H1 (cell line): ENCODE results near the gene ANGPTL2. TPM values are rescaled to one million over a fixed set of nuclear protein-coding genes. Genes with fewer than 3 reads are reported as not detected.

ENCODE experiments used
- CTCF ChIA-PET: fragments of 300-600 bp; sonication (Branson Sonifier 250); formaldehyde crosslinking; loops from one replicate; lab custom pipeline; 2021; ENCODE audit not compliant: partially characterized antibody; lab: Charles Lee
- POLR2A ChIA-PET: fragments of 300-600 bp; sonication (Branson Sonifier 250); formaldehyde crosslinking; loops from one replicate; lab custom pipeline; 2021; ENCODE audit warnings: inconsistent platforms; ENCODE audit not compliant: partially characterized antibody; lab: Charles Lee
- DNase-seq, 2 experiments: peaks; one replicate each; pipeline versions ENCODE4 v3.0.0 to v3.0.0-alpha.2; 2010 to 2022; ENCODE audit warnings: low spot score in 2 of 2, low read depth in 1 of 2, mixed read lengths in 1 of 2
- FAIRE-seq: peaks from 2 replicates; lab custom pipeline; 2011; peaks lifted over from hg19 to GRCh38; lab: Jason Lieb, UNC
- H2AFZ ChIP-seq: 2 replicates; pipeline ENCODE4 v1.8.1; 2012; ENCODE audit warnings: low read length, inconsistent platforms
- H2AK5ac ChIP-seq: 2 replicates; pipeline ENCODE4 v1.6.1; 2013; ENCODE audit warnings: low read depth, low read length
- H2BK120ac ChIP-seq: replicated peaks from 2 replicates; pipeline ENCODE3; 2013; ENCODE audit warnings: low read depth, low read length, inconsistent platforms
- H2BK12ac ChIP-seq: 2 replicates; pipeline ENCODE4 v1.6.1; 2013; ENCODE audit warnings: low read depth, low read length
- H2BK15ac ChIP-seq: 2 replicates; pipeline ENCODE4 v1.6.1; 2013; ENCODE audit warnings: low read length
- H2BK20ac ChIP-seq: 2 replicates; pipeline ENCODE4 v1.6.1; 2013; ENCODE audit warnings: low read length
- H2BK5ac ChIP-seq: 2 replicates; pipeline ENCODE4 v1.6.1; 2013; ENCODE audit warnings: low read depth, low read length
- H3K14ac ChIP-seq: 2 replicates; pipeline ENCODE4 v1.6.1; 2013; ENCODE audit warnings: inconsistent platforms; ENCODE audit not compliant: insufficient read length
- H3K18ac ChIP-seq: 2 replicates; pipeline ENCODE4 v1.6.1; 2013; ENCODE audit warnings: low read length; ENCODE audit errors: extremely low read depth
- H3K23ac ChIP-seq: 2 replicates; pipeline ENCODE4 v1.6.1; 2013; ENCODE audit warnings: inconsistent platforms; ENCODE audit not compliant: insufficient read length
- H3K23me2 ChIP-seq: 2 replicates; pipeline ENCODE4 v1.6.1; 2013; ENCODE audit warnings: low read depth, low read length
- H3K27ac ChIP-seq: 2 replicates; pipeline ENCODE4 v1.6.1; 2011; ENCODE audit warnings: low read depth, low read length, inconsistent platforms
- H3K27me3 ChIP-seq, 4 experiments: replicated peaks in 1 of 4; 1 replicate in 1 of 4; 2 replicates in 3 of 4; pipeline versions ENCODE4 v1.6.1 to v1.8.1; 2011 to 2013; ENCODE audit warnings: low read length in 3 of 4, mild to moderate bottlenecking in 3 of 4, inconsistent platforms in 2 of 4, mixed read lengths in 2 of 4, moderate library complexity in 1 of 4; ENCODE audit not compliant: control insufficient read depth in 3 of 4, insufficient read depth in 3 of 4; ENCODE audit errors: extremely low read depth in 1 of 4
- H3K36me3 ChIP-seq, 4 experiments: 2 replicates each; pipeline versions ENCODE4 v1.6.1 to v1.8.1; 2011 to 2013; ENCODE audit warnings: mild to moderate bottlenecking in 4 of 4, low read length in 3 of 4, moderate library complexity in 2 of 4, control low read depth in 1 of 4, inconsistent platforms in 1 of 4; ENCODE audit not compliant: insufficient read depth in 4 of 4, control insufficient read depth in 2 of 4
- H3K4ac ChIP-seq: replicated peaks from 2 replicates; pipeline ENCODE3; 2013; ENCODE audit warnings: low read length, low read depth, mixed read lengths, inconsistent platforms; ENCODE audit not compliant: insufficient read length
- H3K4me1 ChIP-seq, 4 experiments: replicated peaks in 1 of 4; 1 replicate in 1 of 4; 2 replicates in 3 of 4; pipeline versions ENCODE4 v1.6.1 to v1.8.1; 2011 to 2013; ENCODE audit warnings: low read length in 3 of 4, inconsistent platforms in 2 of 4, mixed read lengths in 1 of 4; ENCODE audit not compliant: insufficient read depth in 4 of 4, control insufficient read depth in 3 of 4
- H3K4me2 ChIP-seq, 2 experiments: 2 replicates each; pipeline versions ENCODE4 v1.6.1 to v1.8.1; 2011 to 2013; ENCODE audit warnings: low read depth in 2 of 2, low read length in 2 of 2, control low read depth in 1 of 2, inconsistent platforms in 1 of 2, mild to moderate bottlenecking in 1 of 2; ENCODE audit not compliant: insufficient read depth in 1 of 2
- H3K4me3 ChIP-seq, 4 experiments: fragments of 200-600, 300-600 bp in 1 of 4; sonication (generic), shearing (Covaris generic), sonication (Bioruptor Twin) in 1 of 4; 2 replicates each; pipeline versions ENCODE4 v1.5.1 to v1.8.1; 2011 to 2016; ENCODE audit warnings: low read length in 4 of 4, low read depth in 3 of 4, control low read depth in 2 of 4, inconsistent platforms in 2 of 4, mild to moderate bottlenecking in 2 of 4, mixed read lengths in 1 of 4, moderate library complexity in 1 of 4; ENCODE audit not compliant: insufficient read depth in 2 of 4; ENCODE audit errors: extremely low read depth in 1 of 4
- H3K56ac ChIP-seq: replicated peaks from 2 replicates; pipeline ENCODE3; 2013; ENCODE audit warnings: low read depth, mild to moderate bottlenecking, mixed read lengths, low read length, inconsistent platforms; ENCODE audit not compliant: insufficient read length
- H3K79me1 ChIP-seq: 2 replicates; pipeline ENCODE4 v1.6.1; 2013; ENCODE audit warnings: low read depth, low read length, control low read depth
- H3K79me2 ChIP-seq, 2 experiments: 2 replicates each; pipeline versions ENCODE4 v1.6.1 to v1.8.1; 2012 to 2013; ENCODE audit warnings: low read length in 2 of 2, mild to moderate bottlenecking in 2 of 2, inconsistent platforms in 1 of 2; ENCODE audit not compliant: insufficient read depth in 2 of 2, control insufficient read depth in 1 of 2
- H3K9ac ChIP-seq, 4 experiments: replicated peaks in 1 of 4; 1 replicate in 1 of 4; 2 replicates in 3 of 4; pipeline versions ENCODE4 v1.6.1 to v1.8.1; 2011 to 2013; ENCODE audit warnings: low read depth in 3 of 4, low read length in 3 of 4, control low read depth in 2 of 4, mild to moderate bottlenecking in 2 of 4, moderate library complexity in 2 of 4, inconsistent platforms in 1 of 4; ENCODE audit errors: extremely low read depth in 1 of 4
- H3K9me3 ChIP-seq, 2 experiments: 2 replicates each; pipeline versions ENCODE4 v1.6.1 to v1.8.1; 2012 to 2013; ENCODE audit warnings: mild to moderate bottlenecking in 2 of 2, moderate library complexity in 2 of 2, control low read depth in 1 of 2, inconsistent platforms in 1 of 2, low read depth in 1 of 2, low read length in 1 of 2, mixed read lengths in 1 of 2; ENCODE audit not compliant: insufficient read depth in 2 of 2
- H4K20me1 ChIP-seq, 2 experiments: replicated peaks in 1 of 2; 2 replicates each; pipeline versions ENCODE3 to v1.8.1; 2011 to 2013; ENCODE audit warnings: inconsistent platforms in 2 of 2, low read length in 2 of 2, mild to moderate bottlenecking in 1 of 2; ENCODE audit not compliant: insufficient read depth in 2 of 2, control insufficient read depth in 1 of 2
- H4K5ac ChIP-seq: 2 replicates; pipeline ENCODE4 v1.6.1; 2013; ENCODE audit warnings: low read length, low read depth, mixed read lengths, inconsistent platforms; ENCODE audit not compliant: insufficient read length
- H4K8ac ChIP-seq: 2 replicates; pipeline ENCODE4 v1.8.0; 2013; ENCODE audit warnings: mild to moderate bottlenecking, moderate library complexity, low read length, inconsistent platforms; ENCODE audit not compliant: insufficient read depth; ENCODE audit errors: extremely low read depth
- H4K91ac ChIP-seq: replicated peaks from 2 replicates; pipeline ENCODE3; 2013; ENCODE audit warnings: low read length, mixed read lengths, inconsistent platforms; ENCODE audit not compliant: insufficient read length
- EZH2 ChIP-seq: fragments of 200-600 bp; sonication (generic); IDR thresholded peaks from 2 replicates; pipeline ENCODE4 v1.7.1; 2012; ENCODE audit warnings: low read depth, mild to moderate bottlenecking, moderate library complexity, low read length, inconsistent platforms; ENCODE audit not compliant: severe bottlenecking
- GABPA ChIP-seq: IDR thresholded peaks from 2 replicates; pipeline ENCODE4 v1.6.1; 2011; ENCODE audit warnings: mild to moderate bottlenecking, low read length, moderate library complexity, borderline replicate concordance; ENCODE audit not compliant: insufficient read depth
- NANOG ChIP-seq: IDR thresholded peaks from 2 replicates; pipeline ENCODE4 v1.6.1; 2011; ENCODE audit warnings: low read length, low read depth, mild to moderate bottlenecking, inconsistent platforms; ENCODE audit not compliant: insufficient read depth, poor library complexity, severe bottlenecking
- SIRT6 ChIP-seq: IDR thresholded peaks from one replicate; pipeline ENCODE4 v1.7.1; 2012; ENCODE audit warnings: low read length, inconsistent platforms
- SP1 ChIP-seq: IDR thresholded peaks from 2 replicates; pipeline ENCODE4 v1.6.1; 2011; ENCODE audit warnings: low read depth, low read length
- YY1 ChIP-seq: IDR thresholded peaks from 2 replicates; pipeline ENCODE4 v1.6.1; 2011; ENCODE audit warnings: low read depth, mild to moderate bottlenecking, low read length
- WGBS, 2 experiments: shearing (Covaris generic) in 1 of 2; methylation state at CpG; one replicate each; pipeline versions ENCODE4 v1.1.6 to v1.1.7; 2013 to 2015; ENCODE audit warnings: low lambda C conversion rate in 2 of 2, mixed read lengths in 2 of 2, inconsistent platforms in 1 of 2, low coverage in 1 of 2, missing lambda C conversion rate in 1 of 2; ENCODE audit not compliant: insufficient replicate concordance in 2 of 2, insufficient coverage in 1 of 2, insufficient read length in 1 of 2; ENCODE audit errors: extremely low coverage in 1 of 2, missing lambda C conversion rate in 1 of 2; 5-methylcytosine and 5-hydroxymethylcytosine counted together
- polyA plus RNA-seq, 7 experiments: library from polyadenylated mRNA; depleted of rRNA in 3 of 7; stranded (reverse) in 5 of 7; unstranded in 2 of 7; fragments of >200 nt in 5 of 7; fragments of 200-250 nt in 2 of 7; gene quantifications; 1 replicate in 5 of 7; 2 replicates in 1 of 7; 4 replicates in 1 of 7; pipeline versions ENCODE4 v1.2.1 to v1.2.3, GENCODE V29; 2011 to 2013; ENCODE audit warnings: missing spikeins in 2 of 7, mixed read lengths in 2 of 7
- total RNA-seq: library from RNA; stranded (reverse); fragmentation: NEBNext Ultra II Directional; extraction: Animal tissue kit (Norgen Biotek cat#: 25700); gene quantifications from 2 replicates; pipeline ENCODE4 v1.2.1, GENCODE V29; 2021

ANGPTL2 gene
- total and polyA plus RNA-seq, 2 of the 8 experiments (the other 6 are each of a cell fraction or from before 2014, with no cell fraction given) = 9.0 to 10.6 TPM

GRCh38 chr9:127092041-127092608 is 30.3 kb downstream of the ANGPTL2 start:
- Histone ChIP-seq H3K79me1 (no peaks in the 10 kb centered on the region), H2BK20ac (no peak overlapping the region), H2BK120ac (no peak overlapping the region), H2BK15ac (0 out of 2 replicates have a peak overlapping the region, but pooled peaks have one; percentile 29), H3K23me2 (no peaks in the 10 kb centered on the region), H2BK12ac (no peak overlapping the region), H3K79me2 (no peaks in the 10 kb centered on the region), H2AFZ (no peak overlapping the region), H3K23ac (no peak overlapping the region), H4K91ac (no peak overlapping the region), H3K56ac (no peak overlapping the region), H3K9ac (no peak overlapping the region), H3K9me3 (no peaks in the 10 kb centered on the region), H2BK5ac (no peak overlapping the region), H3K4ac (no peak overlapping the region), H2AK5ac (no peak overlapping the region), H3K4me3 (no peak overlapping the region), H3K36me3 (no peaks in the 10 kb centered on the region), H3K18ac (no peak overlapping the region), H4K5ac (no peak overlapping the region), H3K4me1 (no peaks in the 10 kb centered on the region), H4K8ac (no peak overlapping the region), H3K4me2 (no peak overlapping the region), H3K14ac (no peak overlapping the region), H3K27ac (no peak overlapping the region), H4K20me1 (peaks cover 0 to 2% of the 10 kb centered on the region in 2 experiments), H3K27me3 (no peaks in the 10 kb centered on the region)
- POLR2A ChIA-PET = no interaction called here
- TF ChIP-seq SP1 = no peak
- TF ChIP-seq EZH2 = no peak
- no peak for TF ChIP-seq SIRT6
- no peak for TF ChIP-seq NANOG
- TF ChIP-seq YY1 = no peak
- no peak for TF ChIP-seq GABPA
- CTCF ChIA-PET = interaction anchor here (0.7 to 1.1 kb wide), 7 partner anchors 10 to 313 kb away, joined by 3 to 7 read pairs (median 3); no protein-coding TSS in a partner anchor
- 89% methylated on average over 11 of the region's 11 CpGs; no CpG with 5 or more reads in 1 of the 2 experiments for WGBS, 2 experiments
- FAIRE-seq (no peak), DNase-seq (no peak)
